K562 (cell line): ENCODE measurements around the gene ATXN3. TPM values are rescaled to one million over a fixed set of nuclear protein-coding genes. Genes with fewer than 3 reads are reported as not detected.

Source experiments
- ADNP ChIP-seq: fragments of 200-800 bp; sonication (Bioruptor generic); IDR thresholded peaks from 2 replicates; pipeline ENCODE4 v1.6.1; 2016; ENCODE audit warnings: missing genetic modification characterization, missing compliant biosample characterization
- ASH1L ChIP-seq: fragments of 450-650 bp; IDR thresholded peaks from 2 replicates; pipeline ENCODE4 v1.6.1; 2018; ENCODE audit warnings: borderline replicate concordance, mild to moderate bottlenecking, low read depth; ENCODE audit not compliant: partially characterized antibody
- CBX2 ChIP-seq: fragments of 200-600 bp; sonication (generic); IDR thresholded peaks from one replicate; pipeline ENCODE4 v1.6.1; 2012; ENCODE audit warnings: mild to moderate bottlenecking, low read length, inconsistent platforms; ENCODE audit not compliant: insufficient read depth, poor library complexity, severe bottlenecking
- CREBBP ChIP-seq: IDR thresholded peaks from one replicate; pipeline ENCODE4 v1.6.1; 2012; ENCODE audit warnings: low read depth, mild to moderate bottlenecking, control low read depth, inconsistent platforms, low read length
- FOXK2 ChIP-seq, 2 experiments: fragments of 450-650 bp; IDR thresholded peaks in 1 of 2; conservative IDR thresholded peaks in 1 of 2; 2 replicates each; pipeline ENCODE4 v1.6.1; 2016; ENCODE audit warnings: low read depth in 2 of 2, mild to moderate bottlenecking in 1 of 2
- FOXO4 ChIP-seq: fragments of 450-650 bp; formaldehyde crosslinking; IDR thresholded peaks from 2 replicates; pipeline ENCODE4 v1.4.0; 2020; ENCODE audit warnings: mild to moderate bottlenecking, moderate library complexity
- GABPB1 ChIP-seq: sonication (generic); formaldehyde crosslinking; IDR thresholded peaks from 2 replicates; pipeline ENCODE4 v1.8.0; 2022; ENCODE audit warnings: mild to moderate bottlenecking, missing genetic modification reagents
- GTF2A2 ChIP-seq: IDR thresholded peaks from 2 replicates; pipeline ENCODE4 v1.6.1; 2016; ENCODE audit warnings: mild to moderate bottlenecking, missing genetic modification characterization, missing compliant biosample characterization
- KHSRP ChIP-seq: fragments of 450-650 bp; IDR thresholded peaks from 2 replicates; pipeline ENCODE4 v1.6.1; 2017
- KLF16 ChIP-seq: IDR thresholded peaks from 2 replicates; pipeline ENCODE4 v1.6.1; 2016; ENCODE audit warnings: antibody characterized with exemption
- MAZ ChIP-seq, 2 experiments: fragments of 450-650 bp in 1 of 2; sonication (generic) in 1 of 2; formaldehyde crosslinking; IDR thresholded peaks in 1 of 2; conservative IDR thresholded peaks in 1 of 2; 2 replicates each; pipeline versions ENCODE4 v1.4.0 to v1.5.0; 2020; ENCODE audit warnings: mild to moderate bottlenecking in 1 of 2, missing genetic modification reagents in 1 of 2
- MED1 ChIP-seq: sonication (generic); formaldehyde crosslinking; IDR thresholded peaks from 2 replicates; pipeline ENCODE4 v1.8.1; 2023; ENCODE audit warnings: missing genetic modification reagents, borderline replicate concordance
- NFE2L1 ChIP-seq: fragments of 450-650 bp; IDR thresholded peaks from 2 replicates; pipeline ENCODE4 v1.6.1; 2016; ENCODE audit warnings: missing genetic modification characterization, low read depth, mild to moderate bottlenecking, missing compliant biosample characterization, moderate library complexity, borderline replicate concordance
- POLR2H ChIP-seq: IDR thresholded peaks from 2 replicates; pipeline ENCODE4 v1.6.1; 2016; ENCODE audit warnings: missing genetic modification characterization, low read depth, mild to moderate bottlenecking, control low read depth, missing compliant biosample characterization, moderate library complexity
- POU5F1 ChIP-seq: fragments of 150-350 bp; IDR thresholded peaks from 2 replicates; pipeline ENCODE4 v1.6.1; 2014; ENCODE audit warnings: borderline replicate concordance, low read length, low read depth, mild to moderate bottlenecking; ENCODE audit not compliant: partially characterized antibody
- RAD51 ChIP-seq: fragments of 450-650 bp; IDR thresholded peaks from 2 replicates; pipeline ENCODE4 v1.7.1; 2016; ENCODE audit warnings: low read depth, mild to moderate bottlenecking, borderline replicate concordance
- SMARCB1 ChIP-seq: IDR thresholded peaks from 2 replicates; pipeline ENCODE4 v1.6.1; 2011; ENCODE audit warnings: improper control_type of control experiment, low read depth; ENCODE audit not compliant: insufficient read length
- TRIM28 ChIP-seq: fragments of 450-650 bp; IDR thresholded peaks from 2 replicates; pipeline ENCODE4 v1.6.1; 2017
- ZEB2 ChIP-seq: fragments of 450-650 bp; IDR thresholded peaks from 2 replicates; pipeline ENCODE4 v1.6.1; 2016
- ZMIZ1 ChIP-seq, 2 experiments: fragments of 150-350 bp in 1 of 2; IDR thresholded peaks; 2 replicates each; pipeline ENCODE4 v1.6.1; 2012 to 2016; ENCODE audit warnings: low read depth in 2 of 2, low read length in 2 of 2, mild to moderate bottlenecking in 1 of 2, moderate library complexity in 1 of 2
- ZNF121 ChIP-seq: sonication (generic); formaldehyde crosslinking; conservative IDR thresholded peaks from 2 replicates; pipeline ENCODE4 v1.8.0; 2022; ENCODE audit warnings: missing genetic modification reagents
- ZNF24 ChIP-seq: fragments of 450-650 bp; IDR thresholded peaks from 2 replicates; pipeline ENCODE4 v1.6.1; 2016
- ZNF347 ChIP-seq: fragments of 450-650 bp; formaldehyde crosslinking; IDR thresholded peaks from 2 replicates; pipeline ENCODE4 v1.4.0; 2020; ENCODE audit warnings: low read depth, mild to moderate bottlenecking, moderate library complexity
- ZNF707 ChIP-seq: fragments of 250-450 bp; sonication (Bioruptor Pico); conservative IDR thresholded peaks from 2 replicates; pipeline ENCODE4 v1.8.0; 2022; ENCODE audit warnings: inconsistent platforms, mild to moderate bottlenecking, moderate library complexity
- polyA plus RNA-seq, 8 experiments: library from polyadenylated mRNA; depleted of rRNA in 4 of 8; stranded (reverse) in 5 of 8; unstranded in 3 of 8; fragments of >200 nt; fragmentation: Nextera tagmentation in 2 of 8; fragmentation: Illumina TruSeq in 1 of 8; extraction: Ambion mirVana in 2 of 8; extraction: Trizol in 1 of 8; gene quantifications; 2 replicates each; pipeline versions ENCODE4 v1.2.1 to v1.2.3, GENCODE V29; 2011 to 2014; ENCODE audit warnings: inconsistent platforms in 1 of 8, missing spikeins in 1 of 8
- total RNA-seq, 7 experiments: library from RNA; depleted of rRNA in 6 of 7; stranded (reverse); fragments of >200 nt in 6 of 7; fragmentation: Illumina TruSeq in 2 of 7; extraction: Trizol in 2 of 7; gene quantifications; 2 replicates each; pipeline versions ENCODE4 v1.2.1 to v1.2.3, GENCODE V29; 2011 to 2021; ENCODE audit warnings: low replicate concordance in 1 of 7

Gene ATXN3
- total and polyA plus RNA-seq, 9 of the 15 experiments (the other 6 are each of a cell fraction or from before 2014, with no cell fraction given), result 11.3 to 25.0 (median 14.6) TPM

GRCh38 chr14:92121670-92122350 lies 15.4 kb upstream of the ATXN3 start, which contains the start of the genes CPSF2 and NDUFB1 (continued):
- TF ChIP-seq GABPB1 (CRISPR knock-in tag), result 0 out of 2 replicates have a peak, but pooled peaks have one; percentile 30
- TF ChIP-seq CBX2, result no peak
- no peak for TF ChIP-seq ADNP (tag)
- TF ChIP-seq ZNF121, result no peak
- TF ChIP-seq TRIM28, result no peak
- peak in 1 of 2 experiments; percentile 20; a peak in 1 of 4 replicates for TF ChIP-seq MAZ (CRISPR knock-in tag; conservative IDR thresholded peaks at IDR 0.05 in 1 of 2, IDR thresholded peaks at IDR 0.05 in 1 of 2)
- TF ChIP-seq ZNF24, result no peak
- no peak for TF ChIP-seq KLF16
- TF ChIP-seq ZEB2, result no peak
- TF ChIP-seq MED1 (CRISPR knock-in tag), result no peak
- no peak for TF ChIP-seq KHSRP
- TF ChIP-seq FOXO4, result no peak
- no peak for TF ChIP-seq RAD51
- peak; percentile 62 for TF ChIP-seq POLR2H (tag)
- TF ChIP-seq GTF2A2, result 0 out of 2 replicates have a peak, but pooled peaks have one; percentile 50
- TF ChIP-seq ZNF347, result no peak
- TF ChIP-seq ZMIZ1 (IDR thresholded peaks at IDR 0.05; ENCODE audit: low read depth in 2 of 2, low read length in 2 of 2), result no peak
- no peak for TF ChIP-seq CREBBP
- TF ChIP-seq FOXK2 (conservative IDR thresholded peaks at IDR 0.05 in 1 of 2, IDR thresholded peaks at IDR 0.05 in 1 of 2; ENCODE audit: low read depth in 2 of 2), result peak; percentile 47 to 100; a peak in 3 of 4 replicates
- peak; percentile 86 for TF ChIP-seq ASH1L
- no peak for TF ChIP-seq SMARCB1
- no peak for TF ChIP-seq ZNF707
- TF ChIP-seq NFE2L1 (tag), result no peak
- no peak for TF ChIP-seq POU5F1
